D721Med (cell line): Measurements from ENCODE around the gene C19orf73.

Experiments used
- DNase-seq: peaks from one replicate; pipeline ENCODE4 v3.0.0; 2011; ENCODE audit warnings: low spot score; ENCODE audit not compliant: insufficient read length
- FAIRE-seq: peaks from 2 replicates; lab custom pipeline; 2011; peaks lifted over from hg19 to GRCh38; lab: Jason Lieb, UNC
- TF ChIP-seq, protein P1 (sequence below): IDR thresholded peaks from 2 replicates; pipeline ENCODE4 v1.5.1; 2012; ENCODE audit warnings: mild to moderate bottlenecking, control low read depth; ENCODE audit not compliant: insufficient read depth; ENCODE audit errors: missing control alignments

The C19orf73 gene

DNA sequence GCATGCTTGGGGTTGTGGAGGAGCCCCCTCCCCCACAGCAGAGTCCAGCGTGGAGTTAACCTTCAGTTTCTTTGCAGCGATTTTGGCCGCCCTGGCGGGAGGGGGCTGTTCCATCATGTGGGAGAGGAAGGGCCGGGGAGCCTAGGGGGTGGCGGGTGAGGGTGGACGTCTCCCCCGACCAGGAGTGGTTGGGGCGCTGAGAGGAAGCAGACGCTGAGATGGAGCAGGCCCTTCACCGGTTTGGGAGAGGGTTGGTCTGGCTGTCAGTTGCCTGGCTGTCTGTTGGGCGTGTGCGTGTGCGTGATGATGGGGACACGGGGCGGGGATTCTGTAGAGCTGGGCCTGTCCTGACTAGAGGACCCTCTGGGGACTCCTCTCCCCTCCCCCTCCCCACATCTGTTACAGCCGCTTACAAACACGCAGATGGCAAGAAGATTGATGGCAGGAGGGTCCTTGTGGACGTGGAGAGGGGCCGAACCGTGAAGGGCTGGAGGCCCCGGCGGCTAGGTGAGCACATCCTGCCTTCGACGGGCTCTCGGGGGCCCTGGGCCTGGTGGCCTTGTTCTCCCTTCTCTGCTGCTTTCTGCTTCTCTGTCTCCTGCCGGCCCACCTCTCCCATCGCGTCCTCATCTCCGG lies 14.6 kb downstream of the C19orf73 start:
- TF ChIP-seq, protein P1, sequence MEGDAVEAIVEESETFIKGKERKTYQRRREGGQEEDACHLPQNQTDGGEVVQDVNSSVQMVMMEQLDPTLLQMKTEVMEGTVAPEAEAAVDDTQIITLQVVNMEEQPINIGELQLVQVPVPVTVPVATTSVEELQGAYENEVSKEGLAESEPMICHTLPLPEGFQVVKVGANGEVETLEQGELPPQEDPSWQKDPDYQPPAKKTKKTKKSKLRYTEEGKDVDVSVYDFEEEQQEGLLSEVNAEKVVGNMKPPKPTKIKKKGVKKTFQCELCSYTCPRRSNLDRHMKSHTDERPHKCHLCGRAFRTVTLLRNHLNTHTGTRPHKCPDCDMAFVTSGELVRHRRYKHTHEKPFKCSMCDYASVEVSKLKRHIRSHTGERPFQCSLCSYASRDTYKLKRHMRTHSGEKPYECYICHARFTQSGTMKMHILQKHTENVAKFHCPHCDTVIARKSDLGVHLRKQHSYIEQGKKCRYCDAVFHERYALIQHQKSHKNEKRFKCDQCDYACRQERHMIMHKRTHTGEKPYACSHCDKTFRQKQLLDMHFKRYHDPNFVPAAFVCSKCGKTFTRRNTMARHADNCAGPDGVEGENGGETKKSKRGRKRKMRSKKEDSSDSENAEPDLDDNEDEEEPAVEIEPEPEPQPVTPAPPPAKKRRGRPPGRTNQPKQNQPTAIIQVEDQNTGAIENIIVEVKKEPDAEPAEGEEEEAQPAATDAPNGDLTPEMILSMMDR = no peak
- DNase-seq = no peak
- no peak for FAIRE-seq

GRCh38 chr19:49103331-49104085 lies 15.4 kb downstream of the C19orf73 start:
- FAIRE-seq (no peak), DNase-seq (no peak)
- TF ChIP-seq, protein P1 = no peak

GRCh38 chr19:49102303-49102702 lies 16.6 kb downstream of the C19orf73 start:
- FAIRE-seq = no peak
- TF ChIP-seq, protein P1 = no peak
- DNase-seq = no peak

GRCh38 chr19:49101160-49101559 lies 17.8 kb downstream of the C19orf73 start:
- TF ChIP-seq, protein P1 = no peak
- FAIRE-seq = no peak
- no peak for DNase-seq

GRCh38 chr19:49098795-49099194 lies 20.1 kb downstream of the C19orf73 start:
- FAIRE-seq = no peak
- DNase-seq = no peak
- TF ChIP-seq, protein P1 = no peak

- FAIRE-seq = no peak
- TF ChIP-seq, protein P1 = peak; percentile 96
- peak; percentile 78 for DNase-seq
Observed at GRCh38 chr19:49097453-49098288, 21.3 kb downstream of the C19orf73 start.
